Neutrophil (primary cell): ENCODE results near the gene RLN3.

Experiments
- H3K27ac ChIP-seq: fragments of 200-600 bp; sonication (generic); 2 replicates; pipeline ENCODE4 v1.5.1; 2016; ENCODE audit warnings: mild to moderate bottlenecking, moderate library complexity
- H3K27me3 ChIP-seq: fragments of 200-600 bp; sonication (generic); 2 replicates; pipeline ENCODE4 v1.6.0; 2016; ENCODE audit warnings: mild to moderate bottlenecking
- H3K36me3 ChIP-seq: fragments of 200-600 bp; sonication (generic); 2 replicates; pipeline ENCODE4 v1.5.1; 2017
- H3K4me1 ChIP-seq, 2 experiments: fragments of 200-600 bp in 1 of 2; sonication (generic) in 1 of 2; 1 replicate in 1 of 2; 2 replicates in 1 of 2; pipeline versions ENCODE4 v1.5.1 to v1.6.1; 2013 to 2016; ENCODE audit warnings: low read depth in 1 of 2, low read length in 1 of 2, mild to moderate bottlenecking in 1 of 2, moderate library complexity in 1 of 2; ENCODE audit not compliant: control insufficient read depth in 1 of 2, insufficient read depth in 1 of 2
- H3K4me3 ChIP-seq, 2 experiments: fragments of 200-600 bp in 1 of 2; sonication (generic) in 1 of 2; 1 replicate in 1 of 2; 2 replicates in 1 of 2; pipeline ENCODE4 v1.5.1; 2013 to 2016; ENCODE audit warnings: low read depth in 1 of 2, low read length in 1 of 2, mild to moderate bottlenecking in 1 of 2, moderate library complexity in 1 of 2
- H3K9me3 ChIP-seq: fragments of 200-600 bp; sonication (generic); 2 replicates; pipeline ENCODE4 v1.5.1; 2016
- CTCF ChIP-seq: fragments of 200-600 bp; sonication (generic); IDR thresholded peaks from 2 replicates; pipeline ENCODE4 v1.5.1; 2016; ENCODE audit warnings: antibody characterized with exemption

Gene RLN3, protein sequence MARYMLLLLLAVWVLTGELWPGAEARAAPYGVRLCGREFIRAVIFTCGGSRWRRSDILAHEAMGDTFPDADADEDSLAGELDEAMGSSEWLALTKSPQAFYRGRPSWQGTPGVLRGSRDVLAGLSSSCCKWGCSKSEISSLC

DNA sequence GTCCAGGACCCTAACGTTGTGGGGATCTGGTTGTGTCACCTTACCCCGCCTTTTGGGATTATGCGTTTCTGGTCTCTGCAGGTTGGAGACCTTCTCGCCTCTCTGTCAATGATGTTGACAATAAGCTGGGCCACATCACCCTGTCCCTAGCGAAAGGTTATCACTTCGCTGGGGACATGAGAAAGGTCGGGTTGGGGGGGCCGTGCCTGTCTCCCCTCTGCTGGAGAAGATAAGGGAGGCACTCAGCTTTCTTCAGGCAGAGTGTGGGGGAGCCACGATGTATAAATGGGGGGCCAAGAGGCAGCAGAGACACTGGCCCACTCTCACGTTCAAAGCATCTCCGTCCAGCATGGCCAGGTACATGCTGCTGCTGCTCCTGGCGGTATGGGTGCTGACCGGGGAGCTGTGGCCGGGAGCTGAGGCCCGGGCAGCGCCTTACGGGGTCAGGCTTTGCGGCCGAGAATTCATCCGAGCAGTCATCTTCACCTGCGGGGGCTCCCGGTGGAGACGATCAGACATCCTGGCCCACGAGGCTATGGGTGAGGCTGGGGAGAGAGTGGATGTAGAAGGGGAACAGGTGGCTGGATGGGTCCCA is at the start of gene RLN3:
Gene RLN3 (plus strand): TSS at position 293 of the 595 bp plus-strand sequence. CDS start 57 bp downstream, at position 350.
- no peaks in the 10 kb centered on the region for H3K36me3 ChIP-seq
- no peak within 1 kb of the TSS for H3K4me3 ChIP-seq
- TF ChIP-seq CTCF = no peak

DNA sequence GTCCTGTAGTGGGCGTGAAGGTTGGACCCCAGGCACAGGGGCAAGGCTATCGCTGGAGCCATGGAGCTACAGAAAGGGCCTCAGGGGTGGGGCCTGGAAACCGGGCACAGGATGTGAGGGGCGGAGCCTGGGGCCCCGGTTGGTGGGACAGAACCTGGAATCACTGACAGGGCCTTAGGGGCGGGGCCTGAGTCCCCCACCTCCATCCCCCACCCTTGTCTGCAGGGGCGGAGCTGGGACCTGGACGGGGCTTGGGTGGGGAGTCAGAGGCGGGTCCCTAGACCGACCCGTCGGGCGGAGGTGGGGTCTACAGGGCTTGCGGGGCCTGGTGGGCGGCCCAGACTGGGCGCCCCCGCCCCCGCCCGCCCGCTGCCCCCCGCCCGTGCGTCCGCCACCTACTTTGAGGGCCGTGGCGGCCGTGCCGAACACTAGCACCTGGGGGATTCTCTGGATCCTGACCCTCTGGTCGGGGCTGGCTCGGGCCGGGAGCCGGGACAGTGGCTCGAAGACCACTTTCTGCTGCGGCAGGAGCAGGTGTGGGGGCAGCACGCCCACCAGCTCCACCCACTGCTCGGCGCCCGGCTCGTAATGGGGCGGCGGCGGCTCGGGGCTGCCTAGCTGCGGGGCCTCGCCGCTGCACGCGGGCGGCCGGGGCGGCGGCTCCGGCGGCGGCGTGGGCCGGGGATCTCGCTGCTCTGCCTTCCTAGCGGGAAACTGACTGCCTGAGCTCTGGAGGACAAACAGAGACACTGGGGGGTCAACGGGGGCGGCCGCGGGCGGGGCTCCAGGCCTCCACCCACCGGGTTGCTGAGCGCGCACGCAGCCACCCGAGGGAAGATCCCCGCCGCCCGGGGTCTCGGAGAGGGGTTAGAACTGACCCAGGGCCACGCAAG is 49.4 kb upstream of the RLN3 start:
- Histone ChIP-seq H3K27ac (no peak overlapping the region), H3K4me3 (peak overlapping the region in 1 of 2 experiments; percentile 24), H3K27me3 (peaks cover 26% of the 10 kb centered on the region), H3K4me1 (peaks cover 11 to 16% of the 10 kb centered on the region in 2 experiments), H3K9me3 (no peaks in the 10 kb centered on the region), H3K36me3 (peaks cover 70% of the 10 kb centered on the region)
- no peak for TF ChIP-seq CTCF

More for the DNA sequence above, at the start of gene RLN3:
- H3K4me1 ChIP-seq = peaks cover 15 to 20% of the 10 kb centered on the region in 2 experiments
- H3K9me3 ChIP-seq = no peaks in the 10 kb centered on the region
- peaks cover 54% of the 10 kb centered on the region for H3K27me3 ChIP-seq
- H3K27ac ChIP-seq = no peak within 1 kb of the TSS

DNA sequence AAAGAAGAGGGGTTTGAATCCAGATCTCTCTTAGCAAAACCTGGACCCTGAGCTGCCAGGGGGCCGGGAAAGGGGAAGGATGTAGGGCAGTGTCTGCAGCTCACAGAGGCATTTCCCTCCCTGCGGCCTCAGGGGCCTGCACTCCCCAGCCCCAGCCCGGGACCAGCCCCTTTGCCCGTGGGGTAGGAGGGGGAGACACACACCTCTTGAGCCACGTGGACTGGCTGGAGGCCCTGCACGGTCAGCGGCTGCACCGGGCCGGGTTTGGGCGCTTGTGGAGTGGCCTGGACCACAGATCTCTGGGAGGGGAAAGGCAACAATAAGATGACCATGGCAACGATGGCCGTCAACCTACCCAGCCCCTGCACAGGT is 48.7 kb upstream of the RLN3 start:
- Histone ChIP-seq H3K4me1 (peaks cover 11 to 16% of the 10 kb centered on the region in 2 experiments), H3K4me3 (no peak overlapping the region), H3K9me3 (no peaks in the 10 kb centered on the region), H3K27ac (no peak overlapping the region), H3K36me3 (peaks cover 66% of the 10 kb centered on the region), H3K27me3 (peaks cover 26% of the 10 kb centered on the region)
- no peak for TF ChIP-seq CTCF

DNA sequence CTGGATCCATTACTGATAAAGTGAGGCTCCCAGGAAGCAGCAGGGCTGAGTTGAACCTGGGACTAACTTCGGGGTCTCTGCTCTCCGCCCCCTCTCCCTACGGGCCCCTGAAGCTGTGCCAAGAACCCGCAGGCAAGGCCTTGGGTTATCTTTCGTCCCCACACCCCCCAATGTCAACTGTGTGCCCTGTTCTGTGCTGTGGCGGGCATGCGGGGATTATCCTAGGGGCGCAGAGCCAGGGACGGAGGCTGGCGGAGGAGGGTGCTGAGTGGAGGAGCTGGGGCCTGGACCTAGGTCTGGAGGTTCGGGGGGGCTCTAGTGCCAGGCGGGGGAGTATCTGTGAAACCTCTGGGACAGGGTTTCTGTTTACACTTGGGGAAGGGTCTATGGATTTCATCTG is 48.3 kb upstream of the RLN3 start:
- Histone ChIP-seq H3K36me3 (peaks cover 62% of the 10 kb centered on the region), H3K4me1 (peaks cover 11 to 16% of the 10 kb centered on the region in 2 experiments), H3K27me3 (peaks cover 26% of the 10 kb centered on the region), H3K27ac (no peak overlapping the region), H3K4me3 (no peak overlapping the region), H3K9me3 (no peaks in the 10 kb centered on the region)
- TF ChIP-seq CTCF = no peak

- H3K27me3 ChIP-seq = peaks cover 26% of the 10 kb centered on the region
- H3K27ac ChIP-seq = no peak overlapping the region
- peaks cover 61% of the 10 kb centered on the region for H3K36me3 ChIP-seq
- H3K9me3 ChIP-seq = no peaks in the 10 kb centered on the region
- H3K4me1 ChIP-seq = peaks cover 11 to 16% of the 10 kb centered on the region in 2 experiments
- no peak for TF ChIP-seq CTCF
- H3K4me3 ChIP-seq = no peak overlapping the region
Observed at GRCh38 chr19:13980340-13980739, 47.6 kb upstream of the RLN3 start.
